ENCODE measurements around the gene NAT8L. TPM values are rescaled to one million over a fixed set of nuclear protein-coding genes. Genes with fewer than 3 reads are reported as not detected.

Gene NAT8L
- total and polyA plus RNA-seq, 5 donors from 2014 or later, result 0.02 to 0.15 TPM; not detected in 3

GRCh38 chr4:2062808-2063524 lies 3.8 kb downstream of the NAT8L start:
- no peaks in the 10 kb centered on the region for H3K36me3 ChIP-seq (ENCODE audit: control insufficient read depth, insufficient read depth, low read length)
- Mint-ChIP-seq H3K9me3 (no peaks in the 10 kb centered on the region), H3K27ac (no peak overlapping the region), H3K27me3 (peaks cover under 1% of the 10 kb centered on the region), H3K36me3 (no peaks in the 10 kb centered on the region), H3K4me1 (no peaks in the 10 kb centered on the region), H3K4me3 (no peak overlapping the region)
- ATAC-seq (ENCODE audit: low read depth in 2 of 2), result no peak
- no peak for DNase-seq
- H3K9me3 ChIP-seq (ENCODE audit: control insufficient read depth in 2 of 2, low read length in 2 of 2), result no peaks in the 10 kb centered on the region
- peaks cover 14% of the 10 kb centered on the region for H3K4me1 ChIP-seq (ENCODE audit: control insufficient read depth, insufficient read depth, low read length, poor library complexity, severe bottlenecking)
- H3K4me3 ChIP-seq (ENCODE audit: low read depth, low read length), result no peak overlapping the region
- H3K27me3 ChIP-seq (ENCODE audit: control insufficient read depth, insufficient read depth, low read length), result no peaks in the 10 kb centered on the region
- no peak overlapping the region for H3K27ac ChIP-seq (ENCODE audit: insufficient read depth, low read length, poor library complexity, severe bottlenecking)

- Histone ChIP-seq H3K4me3 (ENCODE audit: low read depth, low read length) (no peak overlapping the region), H3K27ac (ENCODE audit: insufficient read depth, low read length, poor library complexity, severe bottlenecking) (no peak overlapping the region), H3K9me3 (ENCODE audit: control insufficient read depth in 2 of 2, low read length in 2 of 2) (no peaks in the 10 kb centered on the region), H3K4me1 (ENCODE audit: control insufficient read depth, insufficient read depth, low read length, poor library complexity, severe bottlenecking) (peaks cover 7% of the 10 kb centered on the region), H3K36me3 (ENCODE audit: control insufficient read depth, insufficient read depth, low read length) (no peaks in the 10 kb centered on the region), H3K27me3 (ENCODE audit: control insufficient read depth, insufficient read depth, low read length) (no peaks in the 10 kb centered on the region)
- ATAC-seq (ENCODE audit: low read depth in 2 of 2) (no peak), DNase-seq (no peak)
- Mint-ChIP-seq H3K9me3 (no peaks in the 10 kb centered on the region), H3K27me3 (no peaks in the 10 kb centered on the region), H3K4me3 (no peak overlapping the region), H3K27ac (no peak overlapping the region), H3K36me3 (no peaks in the 10 kb centered on the region), H3K4me1 (no peaks in the 10 kb centered on the region)
Measured at GRCh38 chr4:2063557-2064275, 4.6 kb downstream of the NAT8L start.

GRCh38 chr4:2064276-2064991 lies 5.3 kb downstream of the NAT8L start:
- Mint-ChIP-seq H3K27me3 (no peaks in the 10 kb centered on the region), H3K36me3 (no peaks in the 10 kb centered on the region), H3K9me3 (no peaks in the 10 kb centered on the region), H3K4me3 (no peak overlapping the region), H3K27ac (peak overlapping the region in 1 of 3 donors; percentile 48), H3K4me1 (no peaks in the 10 kb centered on the region)
- Histone ChIP-seq H3K4me3 (ENCODE audit: low read depth, low read length) (no peak overlapping the region), H3K9me3 (ENCODE audit: control insufficient read depth in 2 of 2, low read length in 2 of 2) (no peaks in the 10 kb centered on the region), H3K27ac (ENCODE audit: insufficient read depth, low read length, poor library complexity, severe bottlenecking) (no peak overlapping the region), H3K27me3 (ENCODE audit: control insufficient read depth, insufficient read depth, low read length) (no peaks in the 10 kb centered on the region), H3K36me3 (ENCODE audit: control insufficient read depth, insufficient read depth, low read length) (no peaks in the 10 kb centered on the region), H3K4me1 (ENCODE audit: control insufficient read depth, insufficient read depth, low read length, poor library complexity, severe bottlenecking) (peaks cover 7% of the 10 kb centered on the region)
- no peak for ATAC-seq (ENCODE audit: low read depth in 2 of 2)
- DNase-seq, result no peak

- H3K36me3 ChIP-seq (ENCODE audit: control insufficient read depth, insufficient read depth, low read length), result no peaks in the 10 kb centered on the region
- peak overlapping the region in 1 of 3 donors; percentile 48 for H3K27ac Mint-ChIP-seq
- no peak for ATAC-seq (ENCODE audit: low read depth in 2 of 2)
- no peaks in the 10 kb centered on the region for H3K27me3 Mint-ChIP-seq
- H3K27ac ChIP-seq (ENCODE audit: insufficient read depth, low read length, poor library complexity, severe bottlenecking), result no peak overlapping the region
- peak overlapping the region in 1 of 4 donors; percentile 32 for H3K4me3 Mint-ChIP-seq
- H3K4me1 ChIP-seq (ENCODE audit: control insufficient read depth, insufficient read depth, low read length, poor library complexity, severe bottlenecking), result peaks cover 3% of the 10 kb centered on the region
- H3K4me1 Mint-ChIP-seq, result no peaks in the 10 kb centered on the region
- no peaks in the 10 kb centered on the region for H3K9me3 Mint-ChIP-seq
- no peaks in the 10 kb centered on the region for H3K36me3 Mint-ChIP-seq
- no peak for DNase-seq
- H3K27me3 ChIP-seq (ENCODE audit: control insufficient read depth, insufficient read depth, low read length), result no peaks in the 10 kb centered on the region
- no peaks in the 10 kb centered on the region for H3K9me3 ChIP-seq (ENCODE audit: control insufficient read depth in 2 of 2, low read length in 2 of 2)
- no peak overlapping the region for H3K4me3 ChIP-seq (ENCODE audit: low read depth, low read length)
Measured at GRCh38 chr4:2065106-2065930, 6.2 kb downstream of the NAT8L start.

- no peaks in the 10 kb centered on the region for H3K9me3 ChIP-seq (ENCODE audit: control insufficient read depth in 2 of 2, low read length in 2 of 2)
- H3K4me3 Mint-ChIP-seq, result no peak overlapping the region
- no peaks in the 10 kb centered on the region for H3K9me3 Mint-ChIP-seq
- no peaks in the 10 kb centered on the region for H3K4me1 Mint-ChIP-seq
- H3K27ac Mint-ChIP-seq, result no peak overlapping the region
- no peak overlapping the region for H3K4me3 ChIP-seq (ENCODE audit: low read depth, low read length)
- DNase-seq (no peak), ATAC-seq (ENCODE audit: low read depth in 2 of 2) (no peak)
- H3K36me3 Mint-ChIP-seq, result no peaks in the 10 kb centered on the region
- H3K4me1 ChIP-seq (ENCODE audit: control insufficient read depth, insufficient read depth, low read length, poor library complexity, severe bottlenecking), result no peaks in the 10 kb centered on the region
- H3K27me3 ChIP-seq (ENCODE audit: control insufficient read depth, insufficient read depth, low read length), result no peaks in the 10 kb centered on the region
- H3K36me3 ChIP-seq (ENCODE audit: control insufficient read depth, insufficient read depth, low read length), result no peaks in the 10 kb centered on the region
- no peaks in the 10 kb centered on the region for H3K27me3 Mint-ChIP-seq
- H3K27ac ChIP-seq (ENCODE audit: insufficient read depth, low read length, poor library complexity, severe bottlenecking), result no peak overlapping the region
Measured at GRCh38 chr4:2066011-2066551, 7.0 kb downstream of the NAT8L start.

- no peaks in the 10 kb centered on the region for H3K4me1 ChIP-seq (ENCODE audit: control insufficient read depth, insufficient read depth, low read length, poor library complexity, severe bottlenecking)
- ATAC-seq (ENCODE audit: low read depth in 2 of 2), result no peak
- H3K4me3 ChIP-seq (ENCODE audit: low read depth, low read length), result no peak overlapping the region
- H3K9me3 Mint-ChIP-seq, result no peaks in the 10 kb centered on the region
- H3K36me3 Mint-ChIP-seq, result no peaks in the 10 kb centered on the region
- DNase-seq, result no peak
- no peaks in the 10 kb centered on the region for H3K4me1 Mint-ChIP-seq
- H3K27me3 Mint-ChIP-seq, result no peaks in the 10 kb centered on the region
- no peaks in the 10 kb centered on the region for H3K9me3 ChIP-seq (ENCODE audit: control insufficient read depth in 2 of 2, low read length in 2 of 2)
- H3K27ac ChIP-seq (ENCODE audit: insufficient read depth, low read length, poor library complexity, severe bottlenecking), result no peak overlapping the region
- no peak overlapping the region for H3K4me3 Mint-ChIP-seq
- H3K27ac Mint-ChIP-seq, result no peak overlapping the region
- H3K27me3 ChIP-seq (ENCODE audit: control insufficient read depth, insufficient read depth, low read length), result no peaks in the 10 kb centered on the region
- no peaks in the 10 kb centered on the region for H3K36me3 ChIP-seq (ENCODE audit: control insufficient read depth, insufficient read depth, low read length)
Measured at GRCh38 chr4:2066571-2067445, 7.7 kb downstream of the NAT8L start.

Data from CD4-positive, CD25-positive, alpha-beta regulatory T cell (primary cell).